Amygdala (tissue), 56 donors: Measurements from ENCODE around the gene CNTNAP4.

ENCODE experiments used
- DNase-seq, 56 donors: peaks; one replicate each; lab custom pipeline; 2025; lab: John Stamatoyannopoulos, UW

CNTNAP4 gene

GRCh38 chr16:76387994-76388393 is 110.8 kb downstream of the CNTNAP4 start:
- DNase-seq: no peak

- no peak for DNase-seq
These were observed 111.9 kb downstream of the CNTNAP4 start for GRCh38 chr16:76389126-76389525.

- no peak for DNase-seq
These were observed 113.3 kb downstream of the CNTNAP4 start for GRCh38 chr16:76390476-76390875.

GRCh38 chr16:76396977-76397376 is 119.8 kb downstream of the CNTNAP4 start:
- no peak for DNase-seq

GRCh38 chr16:76409706-76410105 is 132.5 kb downstream of the CNTNAP4 start:
- DNase-seq: no peak

GRCh38 chr16:76421571-76421970 is 144.4 kb downstream of the CNTNAP4 start:
- no peak for DNase-seq

- no peak for DNase-seq
These were observed 151.7 kb downstream of the CNTNAP4 start for GRCh38 chr16:76428858-76429257.

- no peak for DNase-seq
These were observed 164.2 kb downstream of the CNTNAP4 start for GRCh38 chr16:76441391-76441790.

- no peak for DNase-seq
These were observed 164.7 kb downstream of the CNTNAP4 start for GRCh38 chr16:76441876-76442275.

GRCh38 chr16:76443973-76444372 is 166.8 kb downstream of the CNTNAP4 start:
- DNase-seq: no peak

- DNase-seq: no peak
These were observed 167.6 kb downstream of the CNTNAP4 start for GRCh38 chr16:76444832-76445231.

- DNase-seq: no peak
These were observed 168.6 kb downstream of the CNTNAP4 start for GRCh38 chr16:76445815-76446214.

GRCh38 chr16:76446251-76446650 is 169.1 kb downstream of the CNTNAP4 start:
- no peak for DNase-seq

GRCh38 chr16:76450890-76451289 is 173.7 kb downstream of the CNTNAP4 start:
- no peak for DNase-seq

GRCh38 chr16:76455257-76455656 is 178.1 kb downstream of the CNTNAP4 start:
- no peak for DNase-seq

- DNase-seq: no peak
These were observed 178.8 kb downstream of the CNTNAP4 start for GRCh38 chr16:76456016-76456415.

GRCh38 chr16:76459111-76459510 is 181.9 kb downstream of the CNTNAP4 start:
- DNase-seq: no peak

GRCh38 chr16:76461836-76462235 is 184.6 kb downstream of the CNTNAP4 start:
- DNase-seq: no peak

- no peak for DNase-seq
These were observed 187.9 kb downstream of the CNTNAP4 start for GRCh38 chr16:76464955-76465620.

GRCh38 chr16:76466871-76467270 is 189.7 kb downstream of the CNTNAP4 start:
- DNase-seq: no peak

- DNase-seq: no peak
These were observed 196.8 kb downstream of the CNTNAP4 start for GRCh38 chr16:76474048-76474447.

- no peak for DNase-seq
These were observed 200.9 kb downstream of the CNTNAP4 start for GRCh38 chr16:76478105-76478504.
